ENCODE data around the gene ACTN1. TPM values are rescaled to one million over a fixed set of nuclear protein-coding genes. Genes with fewer than 3 reads are reported as not detected.

The ACTN1 gene
- total and polyA plus RNA-seq, 10 of the 15 experiments (the other 5 are each of a cell fraction or from before 2014, with no cell fraction given) = 0.14 to 39.4 (median 2.6) TPM

DNA sequence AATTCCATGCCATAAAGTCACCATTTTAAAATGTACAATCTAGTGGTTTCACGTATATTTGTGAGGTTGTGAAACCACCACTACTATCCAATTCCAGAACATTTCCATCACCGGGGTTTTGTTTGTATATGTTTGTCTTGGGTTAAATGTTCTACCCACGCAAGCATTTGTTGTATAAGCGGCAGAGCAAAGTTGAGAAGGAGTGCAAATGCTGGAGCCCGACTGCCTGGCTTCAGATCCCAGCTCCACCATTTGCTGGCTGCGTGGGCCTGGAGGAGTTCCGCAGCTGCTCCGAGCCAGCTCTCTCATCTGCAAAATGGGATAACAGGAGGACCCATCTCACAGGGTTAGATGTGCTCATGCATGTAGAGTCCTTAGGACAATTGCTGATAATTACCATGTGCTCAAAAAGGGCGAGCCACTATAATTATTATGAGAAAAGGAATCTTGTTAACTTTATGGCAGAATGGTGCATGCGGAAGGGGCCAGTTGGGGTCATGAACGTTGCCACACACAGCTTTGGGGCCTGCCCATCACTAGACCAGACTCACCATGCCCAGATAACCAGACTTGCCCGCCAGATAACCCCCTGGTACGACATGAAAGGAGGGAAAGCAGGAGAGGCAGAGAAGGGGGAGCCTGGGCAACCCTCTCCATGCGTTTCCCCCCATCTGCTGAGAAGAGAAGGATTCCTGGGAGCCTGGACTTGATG is 6.4 kb downstream of the ACTN1 start (continued):
- TF ChIP-seq, protein P1, sequence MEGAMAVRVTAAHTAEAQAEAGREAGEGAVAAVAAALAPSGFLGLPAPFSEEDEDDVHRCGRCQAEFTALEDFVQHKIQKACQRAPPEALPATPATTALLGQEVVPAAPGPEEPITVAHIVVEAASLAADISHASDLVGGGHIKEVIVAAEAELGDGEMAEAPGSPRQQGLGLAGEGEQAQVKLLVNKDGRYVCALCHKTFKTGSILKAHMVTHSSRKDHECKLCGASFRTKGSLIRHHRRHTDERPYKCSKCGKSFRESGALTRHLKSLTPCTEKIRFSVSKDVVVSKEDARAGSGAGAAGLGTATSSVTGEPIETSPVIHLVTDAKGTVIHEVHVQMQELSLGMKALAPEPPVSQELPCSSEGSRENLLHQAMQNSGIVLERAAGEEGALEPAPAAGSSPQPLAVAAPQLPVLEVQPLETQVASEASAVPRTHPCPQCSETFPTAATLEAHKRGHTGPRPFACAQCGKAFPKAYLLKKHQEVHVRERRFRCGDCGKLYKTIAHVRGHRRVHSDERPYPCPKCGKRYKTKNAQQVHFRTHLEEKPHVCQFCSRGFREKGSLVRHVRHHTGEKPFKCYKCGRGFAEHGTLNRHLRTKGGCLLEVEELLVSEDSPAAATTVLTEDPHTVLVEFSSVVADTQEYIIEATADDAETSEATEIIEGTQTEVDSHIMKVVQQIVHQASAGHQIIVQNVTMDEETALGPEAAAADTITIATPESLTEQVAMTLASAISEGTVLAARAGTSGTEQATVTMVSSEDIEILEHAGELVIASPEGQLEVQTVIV (IDR thresholded peaks at IDR 0.05; ENCODE audit: borderline replicate concordance, partially characterized antibody) = no peak
- TF ChIP-seq, protein P2, sequence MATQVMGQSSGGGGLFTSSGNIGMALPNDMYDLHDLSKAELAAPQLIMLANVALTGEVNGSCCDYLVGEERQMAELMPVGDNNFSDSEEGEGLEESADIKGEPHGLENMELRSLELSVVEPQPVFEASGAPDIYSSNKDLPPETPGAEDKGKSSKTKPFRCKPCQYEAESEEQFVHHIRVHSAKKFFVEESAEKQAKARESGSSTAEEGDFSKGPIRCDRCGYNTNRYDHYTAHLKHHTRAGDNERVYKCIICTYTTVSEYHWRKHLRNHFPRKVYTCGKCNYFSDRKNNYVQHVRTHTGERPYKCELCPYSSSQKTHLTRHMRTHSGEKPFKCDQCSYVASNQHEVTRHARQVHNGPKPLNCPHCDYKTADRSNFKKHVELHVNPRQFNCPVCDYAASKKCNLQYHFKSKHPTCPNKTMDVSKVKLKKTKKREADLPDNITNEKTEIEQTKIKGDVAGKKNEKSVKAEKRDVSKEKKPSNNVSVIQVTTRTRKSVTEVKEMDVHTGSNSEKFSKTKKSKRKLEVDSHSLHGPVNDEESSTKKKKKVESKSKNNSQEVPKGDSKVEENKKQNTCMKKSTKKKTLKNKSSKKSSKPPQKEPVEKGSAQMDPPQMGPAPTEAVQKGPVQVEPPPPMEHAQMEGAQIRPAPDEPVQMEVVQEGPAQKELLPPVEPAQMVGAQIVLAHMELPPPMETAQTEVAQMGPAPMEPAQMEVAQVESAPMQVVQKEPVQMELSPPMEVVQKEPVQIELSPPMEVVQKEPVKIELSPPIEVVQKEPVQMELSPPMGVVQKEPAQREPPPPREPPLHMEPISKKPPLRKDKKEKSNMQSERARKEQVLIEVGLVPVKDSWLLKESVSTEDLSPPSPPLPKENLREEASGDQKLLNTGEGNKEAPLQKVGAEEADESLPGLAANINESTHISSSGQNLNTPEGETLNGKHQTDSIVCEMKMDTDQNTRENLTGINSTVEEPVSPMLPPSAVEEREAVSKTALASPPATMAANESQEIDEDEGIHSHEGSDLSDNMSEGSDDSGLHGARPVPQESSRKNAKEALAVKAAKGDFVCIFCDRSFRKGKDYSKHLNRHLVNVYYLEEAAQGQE (IDR thresholded peaks at IDR 0.05; ENCODE audit: low read depth, low read length) = no peak
- TF ChIP-seq, protein P3, sequence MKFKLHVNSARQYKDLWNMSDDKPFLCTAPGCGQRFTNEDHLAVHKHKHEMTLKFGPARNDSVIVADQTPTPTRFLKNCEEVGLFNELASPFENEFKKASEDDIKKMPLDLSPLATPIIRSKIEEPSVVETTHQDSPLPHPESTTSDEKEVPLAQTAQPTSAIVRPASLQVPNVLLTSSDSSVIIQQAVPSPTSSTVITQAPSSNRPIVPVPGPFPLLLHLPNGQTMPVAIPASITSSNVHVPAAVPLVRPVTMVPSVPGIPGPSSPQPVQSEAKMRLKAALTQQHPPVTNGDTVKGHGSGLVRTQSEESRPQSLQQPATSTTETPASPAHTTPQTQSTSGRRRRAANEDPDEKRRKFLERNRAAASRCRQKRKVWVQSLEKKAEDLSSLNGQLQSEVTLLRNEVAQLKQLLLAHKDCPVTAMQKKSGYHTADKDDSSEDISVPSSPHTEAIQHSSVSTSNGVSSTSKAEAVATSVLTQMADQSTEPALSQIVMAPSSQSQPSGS (IDR thresholded peaks at IDR 0.05; ENCODE audit: low read length) = no peak
- TF ChIP-seq WRNIP1 (IDR thresholded peaks at IDR 0.05; ENCODE audit: borderline replicate concordance, low read depth, low read length) (no peak), POU2F2 (IDR thresholded peaks at IDR 0.05; ENCODE audit: borderline replicate concordance, low read depth, low read length) (no peak), ZNF384 (IDR thresholded peaks at IDR 0.05; ENCODE audit: borderline replicate concordance, low read depth, low read length) (no peak), HDAC2 (IDR thresholded peaks at IDR 0.05) (no peak)

Measured in GM12878 (cell line).